GM18861 (cell line): ENCODE measurements around the gene EBF3.

Experiments
- ATAC-seq: cut with Tn5 transposase; IDR thresholded peaks from one replicate; pipeline ENCODE4 v1.9.1; 2021; ENCODE audit not compliant: unreplicated experiment

The EBF3 gene

GRCh38 chr10:129960481-129961156, 3.5 kb downstream of the EBF3 start:
- ATAC-seq, result no peak

- ATAC-seq, result no peak
Observed at GRCh38 chr10:129959544-129960480, 4.3 kb downstream of the EBF3 start.

GRCh38 chr10:129958629-129959543, 5.2 kb downstream of the EBF3 start:
- no peak for ATAC-seq

GRCh38 chr10:129958148-129958628, 5.9 kb downstream of the EBF3 start:
- ATAC-seq, result no peak

DNA sequence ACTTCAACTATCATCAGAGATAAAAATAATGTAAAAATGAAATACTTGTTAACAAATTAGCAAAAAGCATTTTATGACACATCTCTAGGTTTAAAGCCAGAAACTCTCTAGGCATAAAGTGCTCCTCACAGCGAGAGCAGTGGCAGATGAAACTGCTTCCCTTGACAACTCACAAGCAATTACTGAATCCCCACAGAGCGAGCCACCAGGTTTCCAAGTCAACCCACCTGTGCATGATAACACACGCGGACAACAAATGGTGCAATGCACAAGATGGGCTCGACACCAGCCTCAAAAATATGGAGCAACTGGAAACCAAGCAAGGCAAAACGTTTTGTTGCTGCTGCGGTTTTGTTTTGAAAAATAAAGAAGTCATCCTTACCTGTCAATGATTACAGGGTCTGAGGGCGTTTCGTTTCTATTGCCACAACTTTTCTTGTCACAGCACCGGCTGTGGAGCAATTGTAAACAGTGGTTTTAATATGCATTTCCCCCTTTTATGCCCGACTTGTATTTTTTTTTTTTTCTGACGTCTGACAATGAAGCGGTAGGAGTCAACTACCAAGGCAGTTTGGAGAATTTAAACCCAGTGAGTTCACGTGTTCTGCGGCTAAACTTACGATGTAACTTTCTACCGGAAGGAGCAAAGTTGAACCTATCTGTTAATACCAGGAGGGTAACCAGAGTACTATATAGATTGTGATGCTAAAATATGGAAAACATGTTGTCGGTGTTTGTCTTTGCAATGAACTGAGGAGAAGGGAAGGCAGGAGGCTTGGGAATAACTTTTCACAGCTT, 7.0 kb downstream of the EBF3 start:
- no peak for ATAC-seq

DNA sequence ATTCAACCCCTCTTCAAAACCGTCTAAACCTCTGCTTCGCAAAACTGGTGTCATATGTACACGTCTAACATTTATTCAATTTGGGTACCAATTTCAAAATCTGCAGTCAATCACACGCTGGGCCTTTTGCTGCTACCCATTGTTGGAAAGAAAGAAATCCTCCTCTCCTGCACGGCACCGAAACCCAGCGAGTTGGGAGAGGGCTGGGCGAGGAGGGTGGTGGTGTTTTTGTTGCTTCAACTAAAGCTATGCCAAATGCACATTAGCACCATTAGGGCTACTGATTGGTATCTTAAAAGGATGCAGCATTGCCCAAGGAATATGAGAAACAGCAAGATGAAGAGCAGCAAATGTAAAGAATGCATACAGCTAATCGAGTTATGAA, 7.8 kb downstream of the EBF3 start:
- ATAC-seq, result no peak

- ATAC-seq, result no peak
Observed at GRCh38 chr10:129955601-129956285, 8.3 kb downstream of the EBF3 start.

DNA sequence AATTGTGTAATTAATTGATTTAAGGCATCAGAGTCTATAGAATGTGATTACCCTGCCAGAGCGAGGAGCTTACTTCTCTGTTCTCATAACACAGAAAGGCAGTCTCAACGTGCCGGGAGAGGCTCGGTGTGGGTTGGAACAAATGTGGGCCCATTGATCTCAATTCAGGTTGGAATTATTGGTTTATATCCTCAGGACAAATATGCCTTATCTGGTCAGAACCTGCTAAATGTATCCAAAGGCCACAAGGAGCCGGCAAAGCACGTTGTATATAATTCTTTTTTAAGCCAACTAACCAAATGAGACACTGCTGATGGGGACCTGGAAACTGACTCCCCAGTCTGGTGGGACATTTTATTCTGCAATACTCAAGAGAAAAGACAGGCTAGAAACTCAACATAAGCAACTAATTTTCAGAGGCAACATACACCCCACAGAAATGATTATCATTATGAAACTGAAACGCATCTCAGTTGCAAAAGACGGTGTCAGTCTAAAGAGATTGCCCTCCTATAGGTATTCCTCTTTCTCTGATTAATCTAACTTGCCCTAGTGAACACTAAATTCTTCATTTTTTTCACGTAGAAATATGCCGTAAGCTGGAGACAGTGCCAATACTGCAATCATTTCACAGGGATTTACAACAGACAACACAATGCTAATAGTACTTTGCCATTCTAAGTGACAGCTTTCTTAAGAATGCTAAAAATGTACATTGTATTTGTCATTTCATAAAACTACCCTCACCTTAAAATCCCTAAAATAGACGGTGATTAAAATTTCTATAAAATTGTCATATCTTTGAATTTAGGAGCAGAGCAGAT, 9.4 kb downstream of the EBF3 start:
- ATAC-seq, result no peak

DNA sequence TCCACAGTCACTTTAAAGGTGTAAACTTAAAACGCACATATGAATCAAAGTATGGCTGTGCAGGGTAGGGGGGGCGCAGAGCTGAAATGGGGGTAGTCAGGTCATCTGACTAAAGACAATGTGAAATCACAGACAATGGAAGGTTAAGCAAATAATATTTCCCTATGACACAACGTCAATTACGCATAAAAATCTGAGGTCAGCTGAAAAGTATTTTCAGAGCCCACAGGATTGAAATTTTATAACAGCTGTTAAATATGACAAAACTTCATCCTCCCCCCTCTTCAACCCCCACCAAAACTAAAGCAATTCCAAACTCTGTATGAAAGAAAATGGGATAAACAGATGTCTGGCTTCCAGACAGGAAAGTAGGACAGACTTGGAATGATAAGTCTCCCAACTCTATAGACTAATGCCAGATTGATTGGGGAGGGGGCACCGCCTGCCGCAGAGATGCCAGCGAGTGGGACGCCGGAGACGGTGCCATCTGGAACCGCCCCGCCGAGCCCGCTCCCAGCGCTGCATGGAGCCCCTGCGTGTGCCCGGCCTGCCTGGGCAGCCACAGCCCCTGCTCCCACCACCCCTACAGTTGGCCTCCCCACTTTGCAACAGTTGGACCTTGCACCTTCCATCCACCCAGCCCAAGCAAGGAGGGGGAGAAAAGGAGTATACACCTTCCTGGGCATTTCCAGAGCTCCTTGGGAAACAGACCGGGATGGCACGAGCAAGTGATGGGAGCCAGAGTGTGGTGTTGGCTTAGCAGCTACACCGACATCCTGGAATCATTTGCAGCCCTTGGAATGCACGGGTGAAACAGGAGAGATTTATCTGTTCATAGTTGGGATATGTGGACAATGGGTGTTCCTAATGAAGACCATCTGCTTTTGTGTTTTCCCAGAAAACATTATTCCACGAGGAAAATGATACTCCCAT, 10.7 kb downstream of the EBF3 start:
- no peak for ATAC-seq

GRCh38 chr10:129952378-129953118, 11.5 kb downstream of the EBF3 start:
- ATAC-seq, result no peak

GRCh38 chr10:129951970-129952265, 12.2 kb downstream of the EBF3 start:
- no peak for ATAC-seq

DNA sequence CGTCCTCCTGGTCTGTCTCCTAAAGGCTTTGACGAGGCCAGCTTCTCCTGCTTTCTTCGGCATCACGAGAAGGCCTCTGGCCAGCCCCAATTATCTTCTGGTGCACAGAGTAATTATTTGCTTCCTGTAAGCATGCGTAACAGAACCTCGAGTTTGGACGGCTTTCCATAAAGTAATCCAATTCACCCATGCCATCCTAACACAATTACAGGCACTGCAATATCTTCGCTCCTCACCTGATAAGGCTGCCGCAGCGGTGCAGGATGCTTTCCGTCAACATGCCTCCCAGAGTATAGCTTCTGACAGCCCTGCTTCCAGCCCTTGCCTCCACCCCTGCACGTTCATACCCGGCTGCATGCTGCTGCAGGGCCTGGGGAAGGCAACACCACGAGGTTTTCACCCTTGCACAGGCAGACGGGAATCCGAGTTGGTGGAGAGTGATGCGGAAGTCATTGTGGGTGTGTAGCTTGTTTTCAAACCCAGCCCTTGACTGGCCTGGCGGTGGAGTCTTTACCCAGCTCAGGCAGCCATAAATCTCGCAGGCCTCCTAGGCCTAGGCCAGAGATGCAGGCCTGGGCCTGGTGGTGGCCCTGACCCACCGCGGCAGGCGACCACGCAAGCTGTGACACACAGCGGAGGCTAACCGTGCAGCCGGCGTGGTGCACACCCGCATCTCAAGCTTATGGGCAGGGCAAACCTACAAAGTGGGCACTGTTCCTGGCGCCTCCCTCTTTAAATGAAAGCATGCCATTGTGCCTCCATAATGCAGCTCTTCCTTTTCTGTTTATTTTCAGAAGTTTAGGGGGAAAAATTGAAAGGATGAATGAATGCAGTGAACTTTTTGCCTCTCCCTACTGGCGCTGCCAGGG, 12.7 kb downstream of the EBF3 start:
- no peak for ATAC-seq

DNA sequence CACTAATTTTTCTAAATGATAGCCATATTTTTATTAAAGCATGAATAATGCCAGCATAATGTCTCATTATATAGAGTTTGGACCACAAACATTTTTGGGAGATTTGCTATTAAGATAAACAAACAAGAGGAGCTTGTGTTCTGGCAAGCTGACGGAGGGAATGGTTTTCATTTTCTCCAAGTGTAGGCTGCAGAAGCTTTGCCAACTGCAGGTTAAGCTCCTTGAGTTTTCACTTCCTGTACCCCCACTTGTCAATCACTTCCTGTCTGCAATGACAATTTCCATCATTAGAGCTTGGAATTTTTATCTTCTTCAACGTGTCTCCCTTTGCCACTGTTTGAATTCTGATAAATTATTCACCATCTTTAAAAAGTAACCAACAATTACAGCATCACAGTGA, 13.4 kb downstream of the EBF3 start:
- no peak for ATAC-seq

DNA sequence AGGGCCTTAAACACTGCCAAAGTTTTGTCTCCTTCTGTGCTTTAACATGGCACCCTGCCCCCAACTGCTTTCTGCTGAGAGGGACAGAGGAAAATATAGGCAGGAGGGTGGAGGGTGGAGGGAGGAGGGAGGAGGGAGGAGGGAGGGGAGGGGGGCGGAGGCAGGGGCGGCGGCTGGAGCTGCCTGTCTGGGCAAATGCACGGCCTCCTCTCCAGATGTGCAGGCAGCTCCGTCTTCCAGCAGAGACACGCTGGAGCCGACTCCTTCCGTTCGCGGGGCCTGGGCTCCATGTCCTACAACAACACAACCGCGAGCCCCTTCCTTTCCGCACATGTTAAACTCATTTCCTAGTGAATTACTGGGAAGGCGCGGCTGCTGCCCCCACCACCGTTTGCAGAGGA, 14.2 kb downstream of the EBF3 start:
- no peak for ATAC-seq

GRCh38 chr10:129949411-129949810, 14.7 kb downstream of the EBF3 start:
- ATAC-seq, result no peak

- ATAC-seq, result no peak
Observed at GRCh38 chr10:129946859-129947258, 17.2 kb downstream of the EBF3 start.
